Endodermal cell (in vitro differentiated cells): ENCODE data around the gene DOCK9. TPM values are rescaled to one million over a fixed set of nuclear protein-coding genes. Genes with fewer than 3 reads are reported as not detected.

ENCODE experiments used
- DNase-seq: peaks from one replicate; pipeline ENCODE4 v3.0.0-alpha.2; 2017
- H3K27ac ChIP-seq: 2 replicates; pipeline ENCODE4 v1.5.1; 2013; ENCODE audit warnings: mild to moderate bottlenecking, low read depth, low read length, moderate library complexity
- H3K27me3 ChIP-seq: 2 replicates; pipeline ENCODE4 v1.6.1; 2013; ENCODE audit warnings: mild to moderate bottlenecking, low read length, moderate library complexity; ENCODE audit not compliant: insufficient read depth, control insufficient read depth, poor library complexity, severe bottlenecking
- H3K36me3 ChIP-seq: 2 replicates; pipeline ENCODE4 v1.7.0; 2013; ENCODE audit warnings: mild to moderate bottlenecking, low read length, moderate library complexity; ENCODE audit not compliant: control insufficient read depth, insufficient read depth
- H3K4me1 ChIP-seq: one replicate; pipeline ENCODE4 v1.7.0; 2013; ENCODE audit warnings: low read length; ENCODE audit not compliant: control insufficient read depth, insufficient read depth
- H3K4me3 ChIP-seq: 2 replicates; pipeline ENCODE4 v1.5.1; 2013; ENCODE audit warnings: mild to moderate bottlenecking, low read length, moderate library complexity
- H3K9ac ChIP-seq: 2 replicates; pipeline ENCODE4 v1.6.1; 2013; ENCODE audit warnings: mild to moderate bottlenecking, low read length, moderate library complexity; ENCODE audit not compliant: poor library complexity, severe bottlenecking; ENCODE audit errors: extremely low read depth
- H3K9me3 ChIP-seq: 2 replicates; pipeline ENCODE4 v1.6.1; 2013; ENCODE audit warnings: mild to moderate bottlenecking, low read length, moderate library complexity; ENCODE audit not compliant: control insufficient read depth
- H3K27ac Mint-ChIP-seq: 2 replicates; pipeline ENCODE4 v1.8.0; 2020; ENCODE audit warnings: mixed read lengths
- H3K27me3 Mint-ChIP-seq: 2 replicates; pipeline ENCODE4 v1.8.0; 2021; ENCODE audit warnings: mild to moderate bottlenecking, mixed read lengths; ENCODE audit not compliant: insufficient read depth
- H3K36me3 Mint-ChIP-seq: 2 replicates; pipeline ENCODE4 v1.8.0; 2020; ENCODE audit warnings: low read depth, mixed read lengths
- H3K4me1 Mint-ChIP-seq: 2 replicates; pipeline ENCODE4 v1.8.0; 2020; ENCODE audit warnings: mixed read lengths
- H3K4me3 Mint-ChIP-seq: 2 replicates; pipeline ENCODE4 v1.8.0; 2020; ENCODE audit warnings: mild to moderate bottlenecking, moderate library complexity, mixed read lengths
- H3K9me3 Mint-ChIP-seq: 2 replicates; pipeline ENCODE4 v1.8.0; 2020; ENCODE audit warnings: mild to moderate bottlenecking, mixed read lengths
- WGBS, 2 experiments: methylation state at CpG; one replicate each; pipeline versions ENCODE4 v1.1.5 to v1.1.7; 2013; ENCODE audit warnings: missing lambda C conversion rate in 2 of 2, mixed read lengths in 1 of 2; ENCODE audit not compliant: insufficient coverage in 1 of 2, insufficient read length in 1 of 2; 5-methylcytosine and 5-hydroxymethylcytosine counted together
- total RNA-seq, 2 donors: library from RNA; stranded (reverse); fragmentation: NEBNext Ultra II Directional in 1 of 2; extraction: Animal tissue kit (Norgen Biotek cat#: 25700) in 1 of 2; gene quantifications; 2 replicates in 1 of 2; 3 replicates in 1 of 2; pipeline ENCODE4 v1.2.1, GENCODE V29; 2021
- TF ChIP-seq, protein P1 (sequence below): fragments of 200-600 bp; sonication (generic); conservative IDR thresholded peaks from 2 replicates; pipeline ENCODE4 v1.5.0; 2021; ENCODE audit warnings: antibody characterized with exemption, mild to moderate bottlenecking

DOCK9 gene
- total RNA-seq, 2 donors from 2014 or later, result 15.6 to 22.5 TPM

DNA sequence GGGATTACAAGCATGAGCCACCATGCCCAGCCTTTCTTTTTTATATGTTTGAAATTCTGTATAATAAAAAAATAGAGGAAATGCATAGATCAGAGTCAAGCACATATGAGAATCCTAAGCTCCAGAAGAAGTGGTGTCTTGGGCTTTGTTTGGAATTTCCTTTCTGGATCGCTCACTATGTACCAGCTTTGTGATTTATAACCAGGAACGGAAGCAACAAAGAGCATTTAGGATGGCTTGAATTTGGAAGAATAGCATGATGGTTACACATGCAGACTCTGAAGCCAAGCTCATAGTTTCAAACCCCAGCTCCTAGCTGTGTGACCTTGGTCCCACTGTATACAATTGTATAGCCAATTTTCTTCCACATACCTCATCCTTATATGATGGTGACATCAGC lies 197.4 kb downstream of the DOCK9 start:
- H3K4me3 Mint-ChIP-seq, result no peak overlapping the region

GRCh38 chr13:98779695-98780094 lies 198.2 kb downstream of the DOCK9 start:
- 95 to 100% methylated on average over 1 of the region's 1 CpG for WGBS, 2 experiments
- TF ChIP-seq, protein P1, sequence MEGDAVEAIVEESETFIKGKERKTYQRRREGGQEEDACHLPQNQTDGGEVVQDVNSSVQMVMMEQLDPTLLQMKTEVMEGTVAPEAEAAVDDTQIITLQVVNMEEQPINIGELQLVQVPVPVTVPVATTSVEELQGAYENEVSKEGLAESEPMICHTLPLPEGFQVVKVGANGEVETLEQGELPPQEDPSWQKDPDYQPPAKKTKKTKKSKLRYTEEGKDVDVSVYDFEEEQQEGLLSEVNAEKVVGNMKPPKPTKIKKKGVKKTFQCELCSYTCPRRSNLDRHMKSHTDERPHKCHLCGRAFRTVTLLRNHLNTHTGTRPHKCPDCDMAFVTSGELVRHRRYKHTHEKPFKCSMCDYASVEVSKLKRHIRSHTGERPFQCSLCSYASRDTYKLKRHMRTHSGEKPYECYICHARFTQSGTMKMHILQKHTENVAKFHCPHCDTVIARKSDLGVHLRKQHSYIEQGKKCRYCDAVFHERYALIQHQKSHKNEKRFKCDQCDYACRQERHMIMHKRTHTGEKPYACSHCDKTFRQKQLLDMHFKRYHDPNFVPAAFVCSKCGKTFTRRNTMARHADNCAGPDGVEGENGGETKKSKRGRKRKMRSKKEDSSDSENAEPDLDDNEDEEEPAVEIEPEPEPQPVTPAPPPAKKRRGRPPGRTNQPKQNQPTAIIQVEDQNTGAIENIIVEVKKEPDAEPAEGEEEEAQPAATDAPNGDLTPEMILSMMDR, result no peak
- Mint-ChIP-seq H3K27ac (no peak overlapping the region), H3K4me3 (no peak overlapping the region), H3K27me3 (no peaks in the 10 kb centered on the region), H3K4me1 (no peaks in the 10 kb centered on the region), H3K9me3 (no peaks in the 10 kb centered on the region), H3K36me3 (no peaks in the 10 kb centered on the region)
- Histone ChIP-seq H3K27me3 (no peaks in the 10 kb centered on the region), H3K9me3 (no peaks in the 10 kb centered on the region), H3K4me3 (no peak overlapping the region), H3K4me1 (no peaks in the 10 kb centered on the region), H3K9ac (no peak overlapping the region), H3K36me3 (no peaks in the 10 kb centered on the region), H3K27ac (no peak overlapping the region)
- no peak for DNase-seq

More for the DNA sequence above, 197.4 kb downstream of the DOCK9 start:
- H3K4me3 ChIP-seq, result no peak overlapping the region
- WGBS, 2 experiments, result 92 to 94% methylated on average over 2 of the region's 2 CpGs
- H3K36me3 Mint-ChIP-seq, result no peaks in the 10 kb centered on the region
- H3K4me1 ChIP-seq, result no peaks in the 10 kb centered on the region
- no peaks in the 10 kb centered on the region for H3K27me3 ChIP-seq
- H3K27ac Mint-ChIP-seq, result no peak overlapping the region
- no peaks in the 10 kb centered on the region for H3K27me3 Mint-ChIP-seq
- TF ChIP-seq, protein P1, result no peak
- H3K9ac ChIP-seq, result no peak overlapping the region
- H3K9me3 ChIP-seq, result no peaks in the 10 kb centered on the region
- H3K4me1 Mint-ChIP-seq, result no peaks in the 10 kb centered on the region
- H3K9me3 Mint-ChIP-seq, result no peaks in the 10 kb centered on the region
- DNase-seq, result no peak
- H3K27ac ChIP-seq, result no peak overlapping the region
- no peaks in the 10 kb centered on the region for H3K36me3 ChIP-seq

DNA sequence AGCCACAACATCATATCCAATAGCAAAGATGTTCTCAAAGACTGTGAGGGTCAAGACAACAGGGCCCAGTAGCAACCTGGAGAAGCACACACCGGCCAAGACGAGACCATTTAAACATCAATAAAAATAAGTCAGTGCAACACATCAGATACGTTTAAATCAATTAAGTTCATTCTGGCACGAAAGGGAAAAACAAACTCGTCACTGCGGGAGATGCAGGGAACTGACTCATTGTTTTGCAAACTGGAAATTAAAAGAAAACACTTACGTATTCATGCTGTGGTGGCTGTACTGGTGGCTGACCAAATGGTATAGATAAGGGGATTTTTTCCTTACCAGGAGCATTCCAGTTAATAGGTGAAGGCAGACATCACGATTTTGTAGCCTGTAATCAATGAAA lies 199.1 kb downstream of the DOCK9 start:
- H3K27ac Mint-ChIP-seq, result no peak overlapping the region
- DNase-seq, result no peak
- WGBS, 2 experiments, result 77 to 80% methylated on average over 5 to 8 of the region's 8 CpGs

More for the DNA sequence above, 199.1 kb downstream of the DOCK9 start:
- Mint-ChIP-seq H3K36me3 (no peaks in the 10 kb centered on the region), H3K4me1 (no peaks in the 10 kb centered on the region), H3K27me3 (no peaks in the 10 kb centered on the region), H3K4me3 (no peak overlapping the region), H3K9me3 (no peaks in the 10 kb centered on the region)
- Histone ChIP-seq H3K4me3 (no peak overlapping the region), H3K9ac (no peak overlapping the region), H3K4me1 (no peaks in the 10 kb centered on the region), H3K27ac (no peak overlapping the region), H3K27me3 (no peaks in the 10 kb centered on the region), H3K9me3 (no peaks in the 10 kb centered on the region), H3K36me3 (no peaks in the 10 kb centered on the region)
- TF ChIP-seq, protein P1, result no peak
